OCI-LY7 (cell line): Measurements from ENCODE around the gene KRTAP4-3. TPM values are rescaled to one million over a fixed set of nuclear protein-coding genes. Genes with fewer than 3 reads are reported as not detected.
"Not testable (repeated sequence)": the region's sequence is repeated elsewhere in the genome, so short reads cannot be mapped to it uniquely, and the experiment has no call there.

Experiments used
- BruUV-seq: library from RNA; stranded (reverse); fragments of 400-500 nt; replicated peaks from 2 replicates; lab custom pipeline; 2021; lab: Mats Ljungman, UMichigan
- CTCF ChIA-PET: fragments of 300-600 bp; sonication (Branson Sonifier 250); formaldehyde crosslinking; loops from one replicate; lab custom pipeline; 2022; ENCODE audit warnings: antibody characterized with exemption; ENCODE audit not compliant: unreplicated experiment; lab: Charles Lee
- POLR2A ChIA-PET: fragments of 300-600 bp; sonication (Branson Sonifier 250); formaldehyde crosslinking; loops from one replicate; lab custom pipeline; 2022; ENCODE audit warnings: antibody characterized with exemption; lab: Charles Lee
- DNase-seq: peaks from one replicate; pipeline ENCODE4 v3.0.0-alpha.2; 2015; ENCODE audit warnings: low spot score
- H2AFZ ChIP-seq: fragments of 200-600 bp; sonication (generic), shearing (Covaris generic); 2 replicates; pipeline ENCODE4 v1.6.1; 2014; ENCODE audit warnings: mild to moderate bottlenecking, antibody characterized with exemption, low read length, moderate library complexity
- H3K27ac ChIP-seq: fragments of 200-600 bp; sonication (generic); 2 replicates; pipeline ENCODE4 v1.5.1; 2014; ENCODE audit warnings: mixed run types, low read depth, mild to moderate bottlenecking, moderate library complexity, low read length, inconsistent platforms; ENCODE audit not compliant: poor library complexity, severe bottlenecking
- H3K36me3 ChIP-seq: fragments of 200-600 bp; sonication (generic); 2 replicates; pipeline ENCODE4 v1.6.1; 2014; ENCODE audit warnings: mild to moderate bottlenecking, antibody characterized with exemption, low read length, moderate library complexity, mixed read lengths; ENCODE audit not compliant: insufficient read depth
- H3K4me1 ChIP-seq: fragments of 200-600 bp; sonication (generic); 2 replicates; pipeline ENCODE4 v1.5.1; 2014; ENCODE audit warnings: mild to moderate bottlenecking, low read length; ENCODE audit not compliant: insufficient read depth, poor library complexity, severe bottlenecking
- H3K4me2 ChIP-seq: fragments of 200-600 bp; sonication (generic); 2 replicates; pipeline ENCODE4 v1.6.1; 2014; ENCODE audit warnings: mild to moderate bottlenecking, low read length
- H3K4me3 ChIP-seq: fragments of 200-600 bp; sonication (generic); 2 replicates; pipeline ENCODE4 v1.5.1; 2014; ENCODE audit warnings: mild to moderate bottlenecking, low read depth, low read length; ENCODE audit not compliant: poor library complexity, severe bottlenecking
- H3K79me2 ChIP-seq: fragments of 200-600 bp; sonication (generic); 2 replicates; pipeline ENCODE4 v1.6.1; 2016; ENCODE audit warnings: low read depth, mild to moderate bottlenecking, low read length, moderate library complexity, mixed read lengths; ENCODE audit not compliant: insufficient read depth
- H3K9me2 ChIP-seq: fragments of 200-600 bp; sonication (generic); 2 replicates; pipeline ENCODE4 v1.6.1; 2016; ENCODE audit warnings: mild to moderate bottlenecking, low read length, mixed read lengths; ENCODE audit not compliant: insufficient read depth
- H3K9me3 ChIP-seq: fragments of 200-600 bp; sonication (generic); 2 replicates; pipeline ENCODE4 v1.6.1; 2014; ENCODE audit warnings: mild to moderate bottlenecking, mixed run types, low read length, mixed read lengths
- H4K20me1 ChIP-seq: fragments of 200-600 bp; sonication (generic); 2 replicates; pipeline ENCODE4 v1.6.1; 2014; ENCODE audit warnings: mild to moderate bottlenecking, antibody characterized with exemption, low read length, moderate library complexity, mixed read lengths; ENCODE audit not compliant: insufficient read depth
- CTCF ChIP-seq: fragments of 200-600 bp; sonication (generic); conservative IDR thresholded peaks from 2 replicates; pipeline ENCODE4 v1.5.1; 2014; ENCODE audit warnings: mild to moderate bottlenecking, antibody characterized with exemption, low read length, moderate library complexity, mixed read lengths
- EZH2phosphoT487 ChIP-seq: fragments of 200-600 bp; sonication (generic); IDR thresholded peaks from 2 replicates; pipeline ENCODE4 v1.6.1; 2018; ENCODE audit warnings: low read depth, borderline replicate concordance, mild to moderate bottlenecking, mixed run types, antibody characterized with exemption, low read length, moderate library complexity, mixed read lengths
- intact Hi-C: fragments of 100-400 bp; cut with micrococcal nuclease; formaldehyde crosslinking; loops from one replicate; pipeline ENCODE4 v1.10.0; 2022; ENCODE audit not compliant: unreplicated experiment
- total RNA-seq, 2 experiments: library from RNA; depleted of rRNA in 1 of 2; stranded (reverse); fragments of >200 nt in 1 of 2; shearing (Covaris generic) in 1 of 2; gene quantifications; 2 replicates each; pipeline ENCODE4 v1.2.3, GENCODE V29; 2014 to 2022

KRTAP4-3 gene
- total RNA-seq, 2 experiments from 2014 or later = not detected

DNA sequence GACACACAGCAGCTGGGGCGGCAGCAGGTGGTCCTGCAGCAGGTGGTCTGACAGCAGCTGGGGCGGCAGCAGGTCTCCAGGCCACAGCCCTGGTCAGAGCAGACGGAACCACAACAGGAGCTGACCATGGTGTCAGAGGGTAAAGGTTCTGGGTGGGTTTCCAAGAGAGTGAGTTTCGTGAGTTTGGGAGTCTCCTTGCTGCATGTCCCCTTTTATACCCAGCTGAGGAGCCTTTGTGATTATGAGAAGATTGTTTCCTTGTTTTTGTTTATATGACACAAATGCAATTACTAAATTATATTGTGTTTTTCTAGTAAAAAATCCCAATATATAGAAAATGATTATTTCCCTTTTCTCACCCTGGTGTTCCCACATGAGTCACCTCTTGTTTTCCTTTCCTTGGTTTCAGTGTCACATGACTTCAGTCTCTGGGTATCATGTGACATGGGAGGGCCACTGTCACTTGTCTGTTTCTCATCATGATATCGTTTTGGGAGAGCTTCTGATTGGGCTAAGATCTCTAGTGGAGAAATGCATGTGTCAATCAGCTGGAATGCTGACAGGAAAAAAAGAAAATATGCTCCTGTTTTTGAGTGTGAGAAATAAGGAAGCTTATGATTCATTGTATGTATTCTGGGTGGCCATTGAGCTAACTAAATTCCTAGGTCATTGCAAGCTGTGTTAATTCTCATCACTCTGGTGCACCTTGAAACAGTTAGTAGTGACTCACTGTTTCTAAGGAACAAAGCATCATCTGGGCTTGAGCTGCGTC, 27.5 kb downstream of the KRTAP4-3 start, which contains the start of gene KRTAP4-6:
TSS of gene KRTAP4-6 (minus strand) at position 185 of the 772 bp plus-strand sequence. CDS start at position 128, 57 bp downstream.
- BruUV-seq = no TSS peak
- H3K36me3 ChIP-seq = no peaks in the 10 kb centered on the region
- POLR2A ChIA-PET = no interaction called here
- peaks cover 7% of the 10 kb centered on the region; the same call in 1 of the 2 replicates for H3K9me3 ChIP-seq
- no peaks in the 10 kb centered on the region for H3K4me1 ChIP-seq
- no peaks in the 10 kb centered on the region for H4K20me1 ChIP-seq
- no peak for DNase-seq
- CTCF ChIA-PET = no interaction called here
- TF ChIP-seq EZH2phosphoT487 (no peak), CTCF (no peak)
- H2AFZ ChIP-seq = no peak within 1 kb of the TSS
- intact Hi-C loops = no loop called here
- no peak within 1 kb of the TSS for H3K4me3 ChIP-seq
- H3K27ac ChIP-seq = no peak within 1 kb of the TSS
- H3K79me2 ChIP-seq = no peaks in the 10 kb centered on the region
- no peak within 1 kb of the TSS for H3K4me2 ChIP-seq
- no peaks in the 10 kb centered on the region for H3K9me2 ChIP-seq

DNA sequence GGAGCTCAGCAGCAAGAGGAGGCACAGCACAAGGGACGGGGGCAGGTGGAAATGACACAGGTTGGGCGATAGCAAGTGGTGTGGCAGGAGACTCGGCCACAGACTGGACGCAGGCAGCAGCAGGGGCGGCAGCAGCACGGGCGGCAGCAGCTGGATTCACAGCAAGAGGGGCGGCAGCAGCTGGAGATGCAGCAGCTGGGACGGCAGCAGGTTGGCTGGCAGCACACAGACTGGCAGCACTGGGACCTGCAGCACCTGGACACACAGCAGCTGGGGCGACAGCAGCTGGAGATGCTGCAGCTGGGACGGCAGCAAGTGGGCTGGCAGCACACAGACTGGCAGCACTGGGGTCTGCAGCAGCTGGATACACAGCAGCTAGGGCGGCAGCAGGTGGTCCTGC, 28.2 kb downstream of the KRTAP4-3 start:
- H3K4me3 ChIP-seq, H4K20me1 ChIP-seq, intact Hi-C loops, H3K79me2 ChIP-seq, H3K9me2 ChIP-seq, POLR2A ChIA-PET, H2AFZ ChIP-seq, H3K36me3 ChIP-seq, DNase-seq, H3K27ac ChIP-seq, H3K4me1 ChIP-seq, BruUV-seq, CTCF ChIA-PET, H3K9me3 ChIP-seq, H3K4me2 ChIP-seq: not testable (repeated sequence)

DNA sequence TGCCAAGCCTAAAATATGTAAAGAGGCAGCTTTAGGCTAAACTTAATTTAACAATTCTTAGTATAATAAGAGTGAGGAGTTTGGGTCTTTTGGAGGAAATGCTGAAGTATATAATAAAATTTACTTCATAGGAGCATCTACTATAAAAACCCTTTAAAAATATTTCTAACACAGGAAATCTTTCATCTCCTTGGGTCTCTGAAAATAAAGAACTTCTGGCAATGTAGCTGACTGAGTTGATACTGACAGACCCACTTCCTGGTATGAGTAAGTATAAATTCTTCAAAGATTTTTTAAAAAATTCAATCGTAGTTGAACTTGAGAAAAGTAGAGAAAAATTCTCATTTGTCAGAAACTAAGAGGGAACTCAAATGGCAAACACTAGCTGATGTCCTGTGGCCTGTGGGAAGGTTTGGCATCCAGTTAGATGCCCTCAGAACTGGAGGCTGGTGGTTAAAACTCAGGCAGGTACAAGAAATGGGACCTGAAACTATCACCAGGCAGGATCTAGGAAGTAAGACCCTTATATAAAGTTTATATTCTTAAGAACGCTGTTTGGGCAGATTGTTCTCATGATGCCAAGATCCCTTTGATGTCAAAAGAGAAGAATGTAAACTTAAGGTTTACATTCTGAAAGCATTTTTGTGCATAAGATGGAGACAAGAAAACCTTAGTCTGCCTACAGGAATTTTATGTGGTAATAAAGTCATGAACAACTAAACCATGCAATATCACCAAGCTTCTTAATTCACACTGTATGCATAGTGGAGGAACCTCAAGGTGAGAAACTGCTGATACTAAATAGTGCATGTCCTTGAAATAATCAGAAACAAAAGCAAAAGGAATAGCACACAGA, 33.9 kb downstream of the KRTAP4-3 start:
- CTCF ChIA-PET = no interaction called here
- Histone ChIP-seq H3K79me2 (no peaks in the 10 kb centered on the region), H3K36me3 (no peaks in the 10 kb centered on the region), H3K9me2 (no peaks in the 10 kb centered on the region), H3K27ac (no peak overlapping the region), H3K4me3 (no peak overlapping the region), H2AFZ (no peak overlapping the region), H4K20me1 (no peaks in the 10 kb centered on the region), H3K4me2 (no peak overlapping the region), H3K9me3 (no peaks in the 10 kb centered on the region), H3K4me1 (no peaks in the 10 kb centered on the region)
- no TSS peak for BruUV-seq
- POLR2A ChIA-PET = interaction anchor here (1.2 kb wide), 1 partner anchor 10 kb away, joined by 3 read pairs; the partner anchor contains the start of gene KRTAP4-12
- TF ChIP-seq EZH2phosphoT487 = no peak
- no peak for TF ChIP-seq CTCF
- intact Hi-C loops = no loop called here
- no peak for DNase-seq
